Right lobe of liver (tissue), 6 donors: ENCODE results near the gene CD164. TPM values are rescaled to one million over a fixed set of nuclear protein-coding genes. Genes with fewer than 3 reads are reported as not detected.

Experiments
- ATAC-seq, 4 donors: fragments of 200-7000 bp; cut with Tn5 transposase; one replicate each; pipeline ENCODE4 v1.9.1; 2020; ENCODE audit warnings: mild to moderate bottlenecking in 4 of 4, moderate library complexity in 4 of 4
- DNase-seq, 3 donors: peaks; one replicate each; pipeline ENCODE4 v3.0.0-alpha.2; 2020
- H3K27ac ChIP-seq, 3 donors: fragments of 200-600 bp; one replicate each; pipeline ENCODE4 v1.8.0; 2022
- H3K27me3 ChIP-seq, 2 donors: fragments of 200-600 bp; one replicate each; pipeline ENCODE4 v1.8.0; 2022
- H3K36me3 ChIP-seq, 4 donors: fragments of 200-600 bp; sonication (generic) in 1 of 4; one replicate each; pipeline versions ENCODE4 v1.5.1 to v1.8.0; 2017 to 2022; ENCODE audit warnings: control low read depth in 1 of 4
- H3K4me1 ChIP-seq, 4 donors: fragments of 200-600 bp; sonication (generic) in 1 of 4; one replicate each; pipeline versions ENCODE4 v1.5.1 to v1.8.0; 2017 to 2022; ENCODE audit warnings: control low read depth in 1 of 4
- H3K4me3 ChIP-seq, 3 donors: fragments of 200-600 bp; one replicate each; pipeline ENCODE4 v1.8.0; 2022
- H3K9me3 ChIP-seq, 4 donors: fragments of 200-600 bp; sonication (generic) in 1 of 4; one replicate each; pipeline versions ENCODE4 v1.5.1 to v1.8.0; 2017 to 2022; ENCODE audit warnings: control low read depth in 1 of 4
- POLR2A ChIP-seq: fragments of 450-650 bp; IDR thresholded peaks from one replicate; pipeline ENCODE4 v1.6.1; 2017; ENCODE audit warnings: antibody characterized with exemption, mild to moderate bottlenecking
- WGBS: methylation state at CpG from one replicate; pipeline ENCODE4 v1.1.6; 2018; ENCODE audit warnings: low coverage, low lambda C conversion rate; ENCODE audit not compliant: insufficient coverage; ENCODE audit errors: missing lambda C conversion rate; 5-methylcytosine and 5-hydroxymethylcytosine counted together
- intact Hi-C, 2 donors: fragments of 100-400 bp; cut with DNase I; formaldehyde crosslinking; loops; one replicate each; pipeline versions ENCODE4 v1.11.2 to v1.14.1; 2022
- total RNA-seq, 6 experiments: library from RNA; depleted of rRNA in 2 of 6; stranded (reverse); fragments of >200 nt in 2 of 6; fragmentation: NEBNext Ultra II Directional in 3 of 6; extraction: Animal tissue kit (Norgen Biotek cat#: 25700) in 3 of 6; gene quantifications; one replicate each; pipeline versions ENCODE4 v1.1.0 to v1.2.4, GENCODE V29; 2016 to 2023
- TF ChIP-seq, protein P1 (sequence below), 4 donors: fragments of 200-600 bp in 3 of 4; fragments of 450-650 bp in 1 of 4; IDR thresholded peaks; one replicate each; pipeline versions ENCODE4 v1.5.1 to v1.8.0; 2016 to 2022; ENCODE audit warnings: antibody characterized with exemption in 4 of 4, mild to moderate bottlenecking in 2 of 4
- donor health status: DM: no; HTN: yes; CAD: no.
- donor health status: DM: no; HTN: no; CAD: no.
- donor health status: DM: no; HTN: no; CAD: no.
- donor health status: DM: no; HTN: yes; CAD: no.
- donor health status: DM: no; HTN: yes; CAD: no.

Gene CD164
- total RNA-seq, 6 experiments from 2014 or later = 113 to 173 (median 150) TPM

DNA sequence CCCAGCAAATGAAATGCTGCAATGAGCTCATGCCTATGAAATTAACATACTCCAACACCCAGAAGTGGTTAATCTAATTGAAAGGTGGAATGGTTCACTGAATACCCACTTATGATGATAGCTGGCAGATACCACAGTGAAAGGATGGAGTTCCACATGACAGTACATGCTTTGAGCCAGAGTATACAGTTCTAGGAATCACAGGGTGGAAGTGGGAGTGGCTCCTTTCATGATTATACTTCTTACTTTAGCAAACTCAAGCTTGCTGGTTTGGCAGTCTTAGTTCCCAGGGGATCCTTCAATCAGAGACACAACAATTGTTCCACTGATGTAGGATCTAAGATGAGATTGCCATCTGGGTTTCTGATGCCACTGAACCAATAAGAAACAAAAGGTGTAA is 21.5 kb downstream of the CD164 start:
- Histone ChIP-seq H3K4me3 (no peak overlapping the region), H3K4me1 (no peaks in the 10 kb centered on the region), H3K36me3 (peaks cover 0 to 17% (median 1%) of the 10 kb centered on the region in 4 donors), H3K27ac (no peak overlapping the region), H3K27me3 (no peaks in the 10 kb centered on the region), H3K9me3 (no peaks in the 10 kb centered on the region)
- intact Hi-C loops = no loop called here
- TF ChIP-seq, protein P1, sequence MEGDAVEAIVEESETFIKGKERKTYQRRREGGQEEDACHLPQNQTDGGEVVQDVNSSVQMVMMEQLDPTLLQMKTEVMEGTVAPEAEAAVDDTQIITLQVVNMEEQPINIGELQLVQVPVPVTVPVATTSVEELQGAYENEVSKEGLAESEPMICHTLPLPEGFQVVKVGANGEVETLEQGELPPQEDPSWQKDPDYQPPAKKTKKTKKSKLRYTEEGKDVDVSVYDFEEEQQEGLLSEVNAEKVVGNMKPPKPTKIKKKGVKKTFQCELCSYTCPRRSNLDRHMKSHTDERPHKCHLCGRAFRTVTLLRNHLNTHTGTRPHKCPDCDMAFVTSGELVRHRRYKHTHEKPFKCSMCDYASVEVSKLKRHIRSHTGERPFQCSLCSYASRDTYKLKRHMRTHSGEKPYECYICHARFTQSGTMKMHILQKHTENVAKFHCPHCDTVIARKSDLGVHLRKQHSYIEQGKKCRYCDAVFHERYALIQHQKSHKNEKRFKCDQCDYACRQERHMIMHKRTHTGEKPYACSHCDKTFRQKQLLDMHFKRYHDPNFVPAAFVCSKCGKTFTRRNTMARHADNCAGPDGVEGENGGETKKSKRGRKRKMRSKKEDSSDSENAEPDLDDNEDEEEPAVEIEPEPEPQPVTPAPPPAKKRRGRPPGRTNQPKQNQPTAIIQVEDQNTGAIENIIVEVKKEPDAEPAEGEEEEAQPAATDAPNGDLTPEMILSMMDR (IDR thresholded peaks at IDR 0.05) = no peak
- TF ChIP-seq POLR2A = no peak
- DNase-seq = no peak
- no peak for ATAC-seq

DNA sequence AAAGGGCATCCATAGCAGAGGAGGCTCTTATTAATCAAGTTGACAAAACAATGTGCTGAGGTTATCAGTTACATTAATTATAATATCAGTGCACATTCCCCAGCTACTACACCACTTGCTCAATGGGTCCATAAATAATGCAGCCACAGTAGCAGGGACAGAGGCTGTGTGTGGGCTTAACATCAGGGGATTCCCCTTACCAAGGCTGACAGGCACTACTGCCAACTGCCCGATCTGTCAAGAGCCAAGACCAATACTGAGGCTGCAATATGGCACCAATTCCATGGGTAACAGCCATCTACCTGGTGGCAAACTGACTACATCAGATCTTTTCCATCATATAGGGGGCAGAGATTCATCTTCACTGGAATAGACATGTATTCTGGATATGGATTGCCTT is 22.0 kb downstream of the CD164 start:
- intact Hi-C loops = no loop called here
- ATAC-seq (peak in 2 of 4 donors; percentile 39 to 51), DNase-seq (no peak)
- TF ChIP-seq, protein P1 (IDR thresholded peaks at IDR 0.05) = no peak
- no peak for TF ChIP-seq POLR2A
- no peak overlapping the region for H3K4me3 ChIP-seq
- H3K27ac ChIP-seq = no peak overlapping the region
- H3K27me3 ChIP-seq = no peaks in the 10 kb centered on the region
- 60% methylated on average over 1 of the region's 1 CpG for WGBS
- H3K4me1 ChIP-seq = no peaks in the 10 kb centered on the region
- H3K9me3 ChIP-seq = no peaks in the 10 kb centered on the region
- peaks cover 0 to 17% (median 1%) of the 10 kb centered on the region in 4 donors for H3K36me3 ChIP-seq

DNA sequence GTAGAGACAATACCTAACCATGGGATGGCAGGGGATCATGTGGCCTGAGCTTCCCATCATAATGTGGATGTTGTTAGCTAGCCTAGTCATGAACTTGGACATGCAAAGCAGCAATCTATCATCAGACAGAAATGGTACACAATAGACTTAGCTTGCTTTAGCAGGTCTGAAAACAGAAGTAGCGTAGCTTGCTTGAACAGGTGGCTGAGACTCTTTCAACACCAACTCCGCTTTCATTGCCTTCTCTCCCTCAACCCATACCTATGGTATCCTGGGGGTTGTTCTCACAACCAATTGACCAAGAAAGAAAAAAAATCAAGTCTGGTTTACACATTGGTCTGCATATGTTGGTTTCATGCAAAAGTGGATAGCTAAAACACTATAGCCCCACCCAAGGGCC is 23.0 kb downstream of the CD164 start:
- TF ChIP-seq, protein P1 (IDR thresholded peaks at IDR 0.05) = no peak
- no peak for TF ChIP-seq POLR2A

DNA sequence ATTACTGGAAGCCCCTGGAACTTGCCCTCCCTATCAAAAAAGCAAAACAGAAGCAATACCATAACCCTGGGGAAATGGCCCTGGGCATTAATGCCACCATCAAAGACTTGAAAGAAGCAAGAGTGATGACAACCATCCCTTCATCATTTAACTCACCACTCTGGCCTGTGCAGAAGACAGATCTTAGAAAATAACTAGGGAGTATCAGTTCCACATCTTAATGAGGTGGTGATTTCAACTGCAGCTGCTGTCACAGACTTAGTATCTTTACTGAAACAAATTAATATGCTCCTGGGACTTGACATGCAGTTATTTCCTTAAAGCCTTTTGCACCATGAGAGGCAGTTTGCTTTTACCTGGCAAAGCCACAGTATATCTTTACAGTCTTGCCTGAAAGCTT is 24.1 kb downstream of the CD164 start:
- TF ChIP-seq, protein P1 (IDR thresholded peaks at IDR 0.05) = no peak
- TF ChIP-seq POLR2A = no peak
- Histone ChIP-seq H3K4me3 (no peak overlapping the region), H3K9me3 (no peaks in the 10 kb centered on the region), H3K27ac (no peak overlapping the region), H3K4me1 (no peaks in the 10 kb centered on the region), H3K36me3 (peaks cover 0 to 12% (median 1%) of the 10 kb centered on the region in 4 donors), H3K27me3 (no peaks in the 10 kb centered on the region)
- intact Hi-C loops = no loop called here
- ATAC-seq (no peak), DNase-seq (no peak)

More for the DNA sequence above, 23.0 kb downstream of the CD164 start:
- 91% methylated on average over 2 of the region's 2 CpGs for WGBS
- no peak for DNase-seq
- Histone ChIP-seq H3K9me3 (no peaks in the 10 kb centered on the region), H3K4me3 (no peak overlapping the region), H3K4me1 (no peaks in the 10 kb centered on the region), H3K36me3 (peaks cover 0 to 15% (median 1%) of the 10 kb centered on the region in 4 donors), H3K27ac (no peak overlapping the region), H3K27me3 (no peaks in the 10 kb centered on the region)
- intact Hi-C loops = no loop called here
- no peak for ATAC-seq

DNA sequence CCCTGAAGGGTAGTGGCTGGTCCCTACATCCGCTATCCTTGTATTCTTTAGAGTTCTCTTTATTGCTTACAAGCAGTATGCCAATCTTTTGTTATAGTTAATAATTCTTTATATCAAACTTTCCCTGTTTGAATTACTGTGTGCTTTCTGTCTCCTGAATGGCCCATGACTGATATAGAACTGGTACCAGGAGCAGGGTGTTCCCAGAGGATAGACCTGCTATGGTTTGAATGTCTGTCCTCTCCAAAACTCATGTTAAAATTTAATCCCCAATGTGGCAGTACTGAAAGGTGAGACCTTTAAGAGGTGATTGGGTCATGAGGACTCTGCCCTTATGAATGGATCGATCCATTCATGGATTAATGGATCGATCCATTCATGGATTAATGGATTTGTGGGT is 26.0 kb downstream of the CD164 start:
- WGBS = 86% methylated on average over 3 of the region's 3 CpGs
- H3K4me1 ChIP-seq = no peaks in the 10 kb centered on the region
- no peak overlapping the region for H3K4me3 ChIP-seq
- H3K9me3 ChIP-seq = no peaks in the 10 kb centered on the region
- no peak for ATAC-seq
- TF ChIP-seq, protein P1 (IDR thresholded peaks at IDR 0.05) = no peak
- TF ChIP-seq POLR2A = no peak
- peaks cover 0 to 6% (median 0%) of the 10 kb centered on the region in 4 donors for H3K36me3 ChIP-seq
- no peak for DNase-seq
- no peak overlapping the region for H3K27ac ChIP-seq
- no peaks in the 10 kb centered on the region for H3K27me3 ChIP-seq
- intact Hi-C loops = no loop called here
